ENCODE results near the gene ESYT3. TPM values are rescaled to one million over a fixed set of nuclear protein-coding genes. Genes with fewer than 3 reads are reported as not detected.

ESYT3 gene
- total and polyA plus RNA-seq, 2 of the 8 experiments (the other 6 are each of a cell fraction or from before 2014, with no cell fraction given): 4.4 to 7.3 TPM

GRCh38 chr3:138496436-138496835 is 62.0 kb downstream of the ESYT3 start (continued):
- TF ChIP-seq CHD7 (IDR thresholded peaks at IDR 0.05; ENCODE audit: insufficient replicate concordance, low read length) (no peak), USF2 (IDR thresholded peaks at IDR 0.05; ENCODE audit: low read length) (no peak), POLR2AphosphoS5 (IDR thresholded peaks at IDR 0.05; ENCODE audit: low read depth, low read length) (no peak), ASH2L (IDR thresholded peaks at IDR 0.05; ENCODE audit: low read length) (no peak), RXRA (IDR thresholded peaks at IDR 0.05; ENCODE audit: insufficient read depth, low read depth, low read length) (no peak)

All from H1 (cell line).